ENCODE results near the gene MOB1A. TPM values are rescaled to one million over a fixed set of nuclear protein-coding genes. Genes with fewer than 3 reads are reported as not detected.

MOB1A gene
- total and polyA plus RNA-seq, 2 of the 13 experiments (the other 11 are each of a cell fraction or from before 2014, with no cell fraction given) = 48.2 to 139 TPM

- TF ChIP-seq ZNF569 (CRISPR knock-in tag; IDR thresholded peaks at IDR 0.05; ENCODE audit: borderline replicate concordance) = no peak
- TF ChIP-seq CBX2 (IDR thresholded peaks at IDR 0.05; ENCODE audit: low read depth, low read length) = no peak
- no peak for TF ChIP-seq CBX2 (CRISPR knock-in tag; IDR thresholded peaks at IDR 0.05; ENCODE audit: low read depth)
- no peak for TF ChIP-seq MBNL3 (CRISPR knock-in tag; conservative IDR thresholded peaks at IDR 0.05)
- TF ChIP-seq KDM2A (CRISPR knock-in tag; IDR thresholded peaks at IDR 0.05; ENCODE audit: borderline replicate concordance, low read depth) = peak; percentile 87
- peak; percentile 95 for TF ChIP-seq ZSCAN20 (CRISPR knock-in tag; IDR thresholded peaks at IDR 0.05; ENCODE audit: borderline replicate concordance)
- peak; percentile 81; the same call in 1 of the 2 replicates for TF ChIP-seq GZF1 (CRISPR knock-in tag; IDR thresholded peaks at IDR 0.05)
- peak; percentile 48 for TF ChIP-seq TOE1 (CRISPR knock-in tag; IDR thresholded peaks at IDR 0.05)
- TF ChIP-seq IKZF1 (IDR thresholded peaks at IDR 0.05) = no peak
- TF ChIP-seq GLMP (CRISPR knock-in tag; IDR thresholded peaks at IDR 0.05; ENCODE audit: borderline replicate concordance) = no peak
- peak; percentile 30; the same call in 1 of the 2 replicates for TF ChIP-seq ETV5 (CRISPR knock-in tag; IDR thresholded peaks at IDR 0.05; ENCODE audit: borderline replicate concordance)
- peak; percentile 86; the same call in 1 of the 2 replicates for TF ChIP-seq ZNF550 (CRISPR knock-in tag; IDR thresholded peaks at IDR 0.05; ENCODE audit: borderline replicate concordance)
- TF ChIP-seq, protein P1, sequence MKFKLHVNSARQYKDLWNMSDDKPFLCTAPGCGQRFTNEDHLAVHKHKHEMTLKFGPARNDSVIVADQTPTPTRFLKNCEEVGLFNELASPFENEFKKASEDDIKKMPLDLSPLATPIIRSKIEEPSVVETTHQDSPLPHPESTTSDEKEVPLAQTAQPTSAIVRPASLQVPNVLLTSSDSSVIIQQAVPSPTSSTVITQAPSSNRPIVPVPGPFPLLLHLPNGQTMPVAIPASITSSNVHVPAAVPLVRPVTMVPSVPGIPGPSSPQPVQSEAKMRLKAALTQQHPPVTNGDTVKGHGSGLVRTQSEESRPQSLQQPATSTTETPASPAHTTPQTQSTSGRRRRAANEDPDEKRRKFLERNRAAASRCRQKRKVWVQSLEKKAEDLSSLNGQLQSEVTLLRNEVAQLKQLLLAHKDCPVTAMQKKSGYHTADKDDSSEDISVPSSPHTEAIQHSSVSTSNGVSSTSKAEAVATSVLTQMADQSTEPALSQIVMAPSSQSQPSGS (CRISPR knock-in tag; IDR thresholded peaks at IDR 0.05) = peak; percentile 74
- peak; percentile 22; the same call in 1 of the 2 replicates for TF ChIP-seq ZNF281 (CRISPR knock-in tag; IDR thresholded peaks at IDR 0.05; ENCODE audit: borderline replicate concordance)
- TF ChIP-seq, protein P2, sequence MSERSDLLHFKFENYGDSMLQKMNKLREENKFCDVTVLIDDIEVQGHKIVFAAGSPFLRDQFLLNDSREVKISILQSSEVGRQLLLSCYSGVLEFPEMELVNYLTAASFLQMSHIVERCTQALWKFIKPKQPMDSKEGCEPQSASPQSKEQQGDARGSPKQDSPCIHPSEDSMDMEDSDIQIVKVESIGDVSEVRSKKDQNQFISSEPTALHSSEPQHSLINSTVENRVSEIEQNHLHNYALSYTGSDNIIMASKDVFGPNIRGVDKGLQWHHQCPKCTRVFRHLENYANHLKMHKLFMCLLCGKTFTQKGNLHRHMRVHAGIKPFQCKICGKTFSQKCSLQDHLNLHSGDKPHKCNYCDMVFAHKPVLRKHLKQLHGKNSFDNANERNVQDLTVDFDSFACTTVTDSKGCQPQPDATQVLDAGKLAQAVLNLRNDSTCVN (CRISPR knock-in tag; IDR thresholded peaks at IDR 0.05; ENCODE audit: borderline replicate concordance) = peak; percentile 78
- peak; percentile 95 for TF ChIP-seq ETV6 (CRISPR knock-in tag; conservative IDR thresholded peaks at IDR 0.05)
- no peak for TF ChIP-seq FLYWCH1 (CRISPR knock-in tag; IDR thresholded peaks at IDR 0.05)
- TF ChIP-seq ZNF761 (CRISPR knock-in tag; conservative IDR thresholded peaks at IDR 0.05) = peak; percentile 95
- no peak for TF ChIP-seq PREB (CRISPR knock-in tag; IDR thresholded peaks at IDR 0.05)
- peak; percentile 88; the same call in 1 of the 2 replicates for TF ChIP-seq ZNF484 (CRISPR knock-in tag; IDR thresholded peaks at IDR 0.05; ENCODE audit: borderline replicate concordance, low read depth)
- peak; percentile 78; the same call in 1 of the 2 replicates for TF ChIP-seq ZNF562 (CRISPR knock-in tag; IDR thresholded peaks at IDR 0.05; ENCODE audit: borderline replicate concordance)
- peak; percentile 95 for TF ChIP-seq ZNF563 (CRISPR knock-in tag; IDR thresholded peaks at IDR 0.05)
These were observed 20.0 kb upstream of the MOB1A start, which contains the start of gene MTHFD2 (continued) for GRCh38 chr2:74198461-74199274.
